NB4 (cell line): Measurements from ENCODE around the gene HSPB6.

ENCODE experiments used
- POLR2A ChIP-seq: IDR thresholded peaks from 2 replicates; pipeline ENCODE4 v1.6.1; 2011; ENCODE audit warnings: mild to moderate bottlenecking; ENCODE audit not compliant: insufficient read length; ENCODE audit errors: extremely low read depth
- TF ChIP-seq, protein P1 (sequence below): IDR thresholded peaks from one replicate; pipeline ENCODE4 v1.5.1; 2012; ENCODE audit warnings: low read depth, low read length

DNA sequence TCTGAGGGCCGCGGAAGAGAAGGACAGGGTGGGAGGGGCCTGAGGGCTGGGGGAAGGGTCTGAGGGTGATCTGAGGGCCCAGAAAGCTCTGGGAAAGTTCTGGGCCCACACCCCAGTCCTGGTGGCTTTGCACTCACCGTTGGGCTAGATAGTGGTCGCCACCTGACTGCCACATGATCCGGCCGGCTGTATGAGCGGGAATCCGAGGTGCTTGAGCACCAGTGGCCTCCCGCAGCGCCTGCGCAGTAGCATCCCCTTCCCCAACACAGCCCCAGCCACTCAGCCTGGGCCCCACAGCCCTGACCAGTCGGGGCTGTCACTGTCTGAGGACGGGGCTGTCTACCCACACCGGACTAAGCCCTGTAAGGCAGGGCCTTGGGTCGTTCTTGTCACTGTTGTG, 40.8 kb upstream of the HSPB6 start:
- TF ChIP-seq, protein P1, sequence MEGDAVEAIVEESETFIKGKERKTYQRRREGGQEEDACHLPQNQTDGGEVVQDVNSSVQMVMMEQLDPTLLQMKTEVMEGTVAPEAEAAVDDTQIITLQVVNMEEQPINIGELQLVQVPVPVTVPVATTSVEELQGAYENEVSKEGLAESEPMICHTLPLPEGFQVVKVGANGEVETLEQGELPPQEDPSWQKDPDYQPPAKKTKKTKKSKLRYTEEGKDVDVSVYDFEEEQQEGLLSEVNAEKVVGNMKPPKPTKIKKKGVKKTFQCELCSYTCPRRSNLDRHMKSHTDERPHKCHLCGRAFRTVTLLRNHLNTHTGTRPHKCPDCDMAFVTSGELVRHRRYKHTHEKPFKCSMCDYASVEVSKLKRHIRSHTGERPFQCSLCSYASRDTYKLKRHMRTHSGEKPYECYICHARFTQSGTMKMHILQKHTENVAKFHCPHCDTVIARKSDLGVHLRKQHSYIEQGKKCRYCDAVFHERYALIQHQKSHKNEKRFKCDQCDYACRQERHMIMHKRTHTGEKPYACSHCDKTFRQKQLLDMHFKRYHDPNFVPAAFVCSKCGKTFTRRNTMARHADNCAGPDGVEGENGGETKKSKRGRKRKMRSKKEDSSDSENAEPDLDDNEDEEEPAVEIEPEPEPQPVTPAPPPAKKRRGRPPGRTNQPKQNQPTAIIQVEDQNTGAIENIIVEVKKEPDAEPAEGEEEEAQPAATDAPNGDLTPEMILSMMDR, result no peak
- TF ChIP-seq POLR2A, result no peak
